Panc1 (cell line): ENCODE measurements around the gene VWA8.

ENCODE experiments used
- POLR2AphosphoS5 ChIP-seq: IDR thresholded peaks from 2 replicates; pipeline ENCODE4 v1.6.1; 2012; ENCODE audit warnings: mild to moderate bottlenecking, low read depth, low read length, moderate library complexity
- SIN3A ChIP-seq: IDR thresholded peaks from 2 replicates; pipeline ENCODE4 v1.6.1; 2012; ENCODE audit warnings: low read depth, mild to moderate bottlenecking, low read length, moderate library complexity, borderline replicate concordance; ENCODE audit not compliant: insufficient read depth
- TF ChIP-seq, protein P1 (sequence below): fragments of 450-650 bp; IDR thresholded peaks from 2 replicates; pipeline ENCODE4 v1.5.1; 2017; ENCODE audit warnings: mild to moderate bottlenecking

DNA sequence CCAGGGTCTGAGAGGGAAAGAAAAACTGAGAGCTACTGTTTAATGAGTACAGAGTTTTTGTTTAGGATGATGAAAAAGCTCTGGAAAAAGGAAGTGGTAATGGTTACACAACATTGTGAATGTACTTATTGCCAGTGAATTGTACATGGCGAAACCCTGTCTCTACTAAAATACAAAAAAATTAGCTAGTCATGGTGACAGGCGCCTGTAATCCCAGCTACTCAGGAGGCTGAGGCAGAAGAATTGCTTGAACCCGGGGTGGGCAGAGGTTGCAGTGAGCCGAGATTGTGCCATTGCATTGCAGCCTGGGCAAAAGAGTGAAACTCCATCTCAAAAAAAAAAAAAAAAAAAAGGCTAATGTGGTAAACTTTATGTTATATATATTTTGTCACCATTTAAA lies 96.3 kb downstream of the VWA8 start:
- TF ChIP-seq, protein P1, sequence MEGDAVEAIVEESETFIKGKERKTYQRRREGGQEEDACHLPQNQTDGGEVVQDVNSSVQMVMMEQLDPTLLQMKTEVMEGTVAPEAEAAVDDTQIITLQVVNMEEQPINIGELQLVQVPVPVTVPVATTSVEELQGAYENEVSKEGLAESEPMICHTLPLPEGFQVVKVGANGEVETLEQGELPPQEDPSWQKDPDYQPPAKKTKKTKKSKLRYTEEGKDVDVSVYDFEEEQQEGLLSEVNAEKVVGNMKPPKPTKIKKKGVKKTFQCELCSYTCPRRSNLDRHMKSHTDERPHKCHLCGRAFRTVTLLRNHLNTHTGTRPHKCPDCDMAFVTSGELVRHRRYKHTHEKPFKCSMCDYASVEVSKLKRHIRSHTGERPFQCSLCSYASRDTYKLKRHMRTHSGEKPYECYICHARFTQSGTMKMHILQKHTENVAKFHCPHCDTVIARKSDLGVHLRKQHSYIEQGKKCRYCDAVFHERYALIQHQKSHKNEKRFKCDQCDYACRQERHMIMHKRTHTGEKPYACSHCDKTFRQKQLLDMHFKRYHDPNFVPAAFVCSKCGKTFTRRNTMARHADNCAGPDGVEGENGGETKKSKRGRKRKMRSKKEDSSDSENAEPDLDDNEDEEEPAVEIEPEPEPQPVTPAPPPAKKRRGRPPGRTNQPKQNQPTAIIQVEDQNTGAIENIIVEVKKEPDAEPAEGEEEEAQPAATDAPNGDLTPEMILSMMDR, result no peak
- TF ChIP-seq POLR2AphosphoS5 (no peak), SIN3A (no peak)
